Body of pancreas (tissue), 4 donors: ENCODE data around the gene SAP30L.

ENCODE experiments used
- POLR2A ChIP-seq, 3 donors: fragments of 450-650 bp; IDR thresholded peaks; one replicate each; pipeline ENCODE4 v1.6.1; 2016; ENCODE audit warnings: antibody characterized with exemption in 3 of 3, mild to moderate bottlenecking in 2 of 3
- TF ChIP-seq, protein P1 (sequence below), 7 experiments: fragments of 450-650 bp in 4 of 7; fragments of 200-600 bp in 3 of 7; sonication (generic) in 3 of 7; IDR thresholded peaks; one replicate each; pipeline ENCODE4 v1.5.1; 2016 to 2019; ENCODE audit warnings: antibody characterized with exemption in 7 of 7

- TF ChIP-seq, protein P1, sequence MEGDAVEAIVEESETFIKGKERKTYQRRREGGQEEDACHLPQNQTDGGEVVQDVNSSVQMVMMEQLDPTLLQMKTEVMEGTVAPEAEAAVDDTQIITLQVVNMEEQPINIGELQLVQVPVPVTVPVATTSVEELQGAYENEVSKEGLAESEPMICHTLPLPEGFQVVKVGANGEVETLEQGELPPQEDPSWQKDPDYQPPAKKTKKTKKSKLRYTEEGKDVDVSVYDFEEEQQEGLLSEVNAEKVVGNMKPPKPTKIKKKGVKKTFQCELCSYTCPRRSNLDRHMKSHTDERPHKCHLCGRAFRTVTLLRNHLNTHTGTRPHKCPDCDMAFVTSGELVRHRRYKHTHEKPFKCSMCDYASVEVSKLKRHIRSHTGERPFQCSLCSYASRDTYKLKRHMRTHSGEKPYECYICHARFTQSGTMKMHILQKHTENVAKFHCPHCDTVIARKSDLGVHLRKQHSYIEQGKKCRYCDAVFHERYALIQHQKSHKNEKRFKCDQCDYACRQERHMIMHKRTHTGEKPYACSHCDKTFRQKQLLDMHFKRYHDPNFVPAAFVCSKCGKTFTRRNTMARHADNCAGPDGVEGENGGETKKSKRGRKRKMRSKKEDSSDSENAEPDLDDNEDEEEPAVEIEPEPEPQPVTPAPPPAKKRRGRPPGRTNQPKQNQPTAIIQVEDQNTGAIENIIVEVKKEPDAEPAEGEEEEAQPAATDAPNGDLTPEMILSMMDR (IDR thresholded peaks at IDR 0.05): no peak
- no peak for TF ChIP-seq POLR2A (IDR thresholded peaks at IDR 0.05)
Measured at GRCh38 chr5:154435226-154435625, 10.6 kb upstream of the SAP30L start.
